ENCODE measurements around the gene CYB5D1. TPM values are rescaled to one million over a fixed set of nuclear protein-coding genes. Genes with fewer than 3 reads are reported as not detected.

The CYB5D1 gene
- total RNA-seq, 4 donors from 2014 or later = 3.1 to 17.6 (median 16.2) TPM

DNA sequence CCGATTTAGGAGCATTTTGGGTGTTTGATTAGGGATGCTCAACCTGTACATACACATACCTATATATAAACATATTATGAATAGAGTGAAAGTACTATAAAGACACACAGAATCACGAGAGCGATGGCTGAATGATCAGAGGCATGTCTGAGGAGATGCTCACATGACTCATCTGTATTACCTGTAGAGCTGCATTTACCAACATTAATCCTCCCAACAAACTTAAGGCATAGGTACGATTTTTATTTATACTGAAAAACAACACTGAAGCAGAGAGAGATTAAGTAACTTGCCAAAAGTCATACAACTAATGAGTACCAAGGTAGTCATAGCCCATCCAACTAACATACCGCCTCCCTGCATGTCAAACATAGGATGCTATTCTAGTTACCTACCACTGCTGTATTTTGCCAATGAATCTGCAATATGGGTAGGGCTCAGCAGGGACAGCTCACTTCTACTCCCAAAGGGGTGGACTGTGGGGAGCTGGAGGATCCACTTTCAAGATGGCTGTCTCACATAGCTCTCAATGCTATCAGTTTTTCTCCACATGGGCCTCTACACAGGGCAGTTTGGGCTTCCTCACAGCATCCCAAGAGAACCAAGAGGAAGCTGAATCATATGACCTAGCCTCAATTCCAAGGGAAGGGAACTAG is 7.3 kb downstream of the CYB5D1 start:
- no peaks in the 10 kb centered on the region for H3K36me3 ChIP-seq
- no peaks in the 10 kb centered on the region for H3K4me1 ChIP-seq
- H3K9me3 ChIP-seq = no peaks in the 10 kb centered on the region
- no peak for DNase-seq
- intact Hi-C loops (cut with DNase I; ENCODE audit: low total_unique reads) = loop anchor here (10.0 kb wide), 1 partner anchor 120 kb away; no protein-coding TSS in a partner anchor
- TF ChIP-seq, protein P1, sequence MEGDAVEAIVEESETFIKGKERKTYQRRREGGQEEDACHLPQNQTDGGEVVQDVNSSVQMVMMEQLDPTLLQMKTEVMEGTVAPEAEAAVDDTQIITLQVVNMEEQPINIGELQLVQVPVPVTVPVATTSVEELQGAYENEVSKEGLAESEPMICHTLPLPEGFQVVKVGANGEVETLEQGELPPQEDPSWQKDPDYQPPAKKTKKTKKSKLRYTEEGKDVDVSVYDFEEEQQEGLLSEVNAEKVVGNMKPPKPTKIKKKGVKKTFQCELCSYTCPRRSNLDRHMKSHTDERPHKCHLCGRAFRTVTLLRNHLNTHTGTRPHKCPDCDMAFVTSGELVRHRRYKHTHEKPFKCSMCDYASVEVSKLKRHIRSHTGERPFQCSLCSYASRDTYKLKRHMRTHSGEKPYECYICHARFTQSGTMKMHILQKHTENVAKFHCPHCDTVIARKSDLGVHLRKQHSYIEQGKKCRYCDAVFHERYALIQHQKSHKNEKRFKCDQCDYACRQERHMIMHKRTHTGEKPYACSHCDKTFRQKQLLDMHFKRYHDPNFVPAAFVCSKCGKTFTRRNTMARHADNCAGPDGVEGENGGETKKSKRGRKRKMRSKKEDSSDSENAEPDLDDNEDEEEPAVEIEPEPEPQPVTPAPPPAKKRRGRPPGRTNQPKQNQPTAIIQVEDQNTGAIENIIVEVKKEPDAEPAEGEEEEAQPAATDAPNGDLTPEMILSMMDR (IDR thresholded peaks at IDR 0.05) = no peak
- no peak for TF ChIP-seq POLR2A (IDR thresholded peaks at IDR 0.05)
- H3K27ac ChIP-seq = no peak overlapping the region
- H3K27me3 ChIP-seq = no peaks in the 10 kb centered on the region
- H3K4me3 ChIP-seq = no peak overlapping the region

DNA sequence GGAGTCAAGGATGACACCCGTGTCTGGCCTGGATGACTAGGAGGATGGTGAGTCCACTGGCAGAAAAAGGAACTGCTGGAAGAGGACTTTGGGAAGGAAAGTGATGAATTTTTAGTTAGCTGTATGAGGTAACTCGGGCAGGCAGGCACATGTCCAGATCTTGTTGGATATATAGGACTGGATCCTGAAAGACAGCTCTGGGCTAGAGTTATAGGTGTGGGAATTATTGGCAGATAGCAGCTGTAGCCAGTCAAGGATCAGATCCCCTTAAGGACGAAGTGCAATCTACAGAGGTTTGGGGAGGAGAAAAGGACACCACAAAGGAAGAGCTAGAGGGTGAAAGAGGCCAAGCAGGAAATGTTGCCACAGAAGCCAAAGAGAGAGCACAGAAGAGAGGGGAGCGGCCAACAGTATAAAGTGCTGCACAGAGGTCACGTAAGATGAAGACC is 10.1 kb downstream of the CYB5D1 start:
- Histone ChIP-seq H3K36me3 (no peaks in the 10 kb centered on the region), H3K4me3 (no peak overlapping the region)
- intact Hi-C loops (cut with DNase I; ENCODE audit: low total_unique reads) = loop anchor here (10.0 kb wide), 1 partner anchor 117 kb away; no protein-coding TSS in a partner anchor

DNA sequence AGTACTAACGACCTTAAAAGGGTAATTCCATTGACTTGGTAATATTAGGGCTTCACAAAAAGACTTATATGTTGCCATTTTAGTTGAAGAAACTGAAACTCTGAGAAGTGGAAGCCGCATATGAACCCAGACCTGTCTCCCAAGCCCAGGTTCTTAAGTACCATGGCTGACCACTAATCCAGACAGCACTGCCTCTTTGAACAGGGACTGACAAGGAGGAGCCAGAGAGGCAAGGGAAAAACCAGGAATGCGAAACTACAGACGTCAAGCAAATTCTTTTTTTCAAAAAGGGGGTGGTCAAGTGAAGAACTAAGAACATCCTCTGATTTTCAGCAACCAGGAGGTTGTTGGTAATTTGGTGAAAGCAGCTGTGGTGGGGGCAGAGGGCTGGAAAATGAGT is 15.2 kb downstream of the CYB5D1 start:
- TF ChIP-seq, protein P1 (IDR thresholded peaks at IDR 0.05) = no peak
- intact Hi-C loops (cut with DNase I; ENCODE audit: low total_unique reads) = no loop called here
- Histone ChIP-seq H3K27me3 (no peaks in the 10 kb centered on the region), H3K4me3 (no peak overlapping the region), H3K9me3 (no peaks in the 10 kb centered on the region), H3K27ac (no peak overlapping the region), H3K36me3 (no peaks in the 10 kb centered on the region), H3K4me1 (no peaks in the 10 kb centered on the region)
- DNase-seq = no peak

More for the DNA sequence above, 10.1 kb downstream of the CYB5D1 start:
- TF ChIP-seq, protein P1 (IDR thresholded peaks at IDR 0.05) = no peak
- TF ChIP-seq POLR2A (IDR thresholded peaks at IDR 0.05) = no peak
- H3K27ac ChIP-seq = no peak overlapping the region
- no peaks in the 10 kb centered on the region for H3K27me3 ChIP-seq
- no peaks in the 10 kb centered on the region for H3K9me3 ChIP-seq
- DNase-seq = no peak
- H3K4me1 ChIP-seq = no peaks in the 10 kb centered on the region

DNA sequence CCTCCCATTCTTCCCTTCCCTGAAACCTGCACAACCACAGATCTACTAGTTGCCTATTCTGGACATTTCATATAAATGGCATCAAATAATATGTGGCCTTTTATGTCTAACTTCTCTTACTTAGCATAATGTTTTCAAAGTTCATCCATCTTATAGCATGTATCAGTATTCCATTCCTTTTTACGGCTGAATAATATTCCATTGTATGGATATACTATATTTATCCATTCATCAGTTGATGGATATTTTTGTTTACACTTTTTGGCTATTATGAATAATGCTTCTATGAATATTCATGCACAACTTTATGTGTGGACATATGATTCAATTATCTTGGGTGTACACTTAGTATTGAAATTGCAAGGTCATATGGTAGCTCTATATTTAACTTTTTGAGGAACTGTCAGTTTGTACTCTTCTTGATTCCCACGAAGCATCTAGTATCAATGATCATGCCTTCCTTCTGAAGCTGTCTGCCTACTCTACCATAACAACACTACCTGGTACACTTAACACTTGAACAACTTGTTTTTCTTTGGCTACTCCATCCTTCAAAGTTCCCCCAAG is 18.1 kb downstream of the CYB5D1 start:
- Histone ChIP-seq H3K9me3 (no peaks in the 10 kb centered on the region), H3K4me3 (no peak overlapping the region), H3K36me3 (no peaks in the 10 kb centered on the region), H3K4me1 (no peaks in the 10 kb centered on the region), H3K27me3 (no peaks in the 10 kb centered on the region), H3K27ac (no peak overlapping the region)
- no peak for DNase-seq
- TF ChIP-seq POLR2A (IDR thresholded peaks at IDR 0.05) = no peak
- TF ChIP-seq, protein P1 (IDR thresholded peaks at IDR 0.05) = no peak
- intact Hi-C loops (cut with DNase I; ENCODE audit: low total_unique reads) = no loop called here

DNA sequence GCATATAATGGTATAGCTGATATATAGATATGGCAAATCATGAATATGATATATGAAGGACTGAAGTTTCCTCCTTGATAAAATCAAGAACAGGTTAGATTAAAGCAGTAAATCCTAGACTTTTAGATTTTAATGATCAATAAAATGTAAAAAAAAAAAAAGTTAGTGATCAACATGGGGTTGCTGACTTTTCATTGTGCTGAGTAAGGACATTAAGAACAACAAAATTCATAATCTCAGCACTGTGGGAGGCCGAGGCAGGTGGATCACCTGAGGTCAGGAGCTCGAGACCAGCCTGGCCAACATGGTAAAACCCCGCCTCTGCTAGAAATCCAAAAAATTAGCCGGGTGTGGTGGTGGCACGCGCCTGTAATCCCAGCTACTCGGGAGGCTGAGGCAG is 20.4 kb downstream of the CYB5D1 start:
- intact Hi-C loops (cut with DNase I; ENCODE audit: low total_unique reads) = no loop called here
- TF ChIP-seq, protein P1 (IDR thresholded peaks at IDR 0.05) = no peak
- TF ChIP-seq POLR2A (IDR thresholded peaks at IDR 0.05) = no peak
- no peaks in the 10 kb centered on the region for H3K9me3 ChIP-seq
- no peak overlapping the region for H3K4me3 ChIP-seq
- H3K4me1 ChIP-seq = peaks cover 0 to 4% of the 10 kb centered on the region in 2 donors
- no peak overlapping the region for H3K27ac ChIP-seq
- no peak for DNase-seq
- no peaks in the 10 kb centered on the region for H3K27me3 ChIP-seq
- H3K36me3 ChIP-seq = no peaks in the 10 kb centered on the region
